ENCODE results near the gene SCARB2.

DNA sequence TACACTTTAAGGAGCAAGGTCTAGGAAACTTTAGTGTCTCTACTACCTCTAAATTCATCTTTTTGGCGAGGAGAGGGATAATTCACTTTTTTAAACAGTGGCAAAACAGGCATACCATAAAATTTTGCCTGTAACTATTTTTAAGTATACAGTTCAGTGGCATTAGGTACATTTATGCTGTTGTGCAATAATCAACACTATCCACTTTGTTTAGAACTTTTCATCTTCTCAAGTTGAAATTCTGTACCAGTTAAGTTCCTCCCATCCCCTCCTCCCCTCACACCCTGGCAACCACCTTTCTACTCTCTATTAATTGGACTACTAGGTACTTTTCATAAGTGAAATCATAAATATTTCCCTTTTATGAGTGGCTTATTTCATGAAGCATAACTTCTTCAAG lies 96.8 kb downstream of the SCARB2 start:
- TF ChIP-seq EZH2 (IDR thresholded peaks at IDR 0.05; ENCODE audit: insufficient read depth, poor library complexity, severe bottlenecking) (no peak), EZH2phosphoT487 (IDR thresholded peaks at IDR 0.05; ENCODE audit: insufficient read depth, low read depth) (no peak)

Data from GM23248 (cell line).